BJ (cell line): ENCODE results near the gene EIF4E1B. TPM values are rescaled to one million over a fixed set of nuclear protein-coding genes. Genes with fewer than 3 reads are reported as not detected.

Source experiments
- CTCF ChIA-PET: fragments of 350-600 bp; formaldehyde crosslinking; extraction: SDS; loops from one replicate; lab custom pipeline; 2021; ENCODE audit warnings: antibody characterized with exemption, inconsistent platforms; lab: Yijun Ruan, JAX
- POLR2A ChIA-PET: fragments of 300-600 bp; sonication (Branson Sonifier 250); formaldehyde crosslinking; extraction: SDS; loops from one replicate; lab custom pipeline; 2021; ENCODE audit warnings: antibody characterized with exemption; lab: Charles Lee
- DNase-seq: peaks from one replicate; pipeline ENCODE4 v3.0.0-alpha.2; 2011; ENCODE audit warnings: low read depth
- H3K27me3 ChIP-seq: 2 replicates; pipeline ENCODE4 v1.6.0; 2011; ENCODE audit warnings: low read length; ENCODE audit not compliant: control insufficient read depth, insufficient read depth
- H3K36me3 ChIP-seq: 2 replicates; pipeline ENCODE4 v1.5.1; 2011; ENCODE audit warnings: low read length; ENCODE audit not compliant: control insufficient read depth, insufficient read depth
- H3K4me3 ChIP-seq: 2 replicates; pipeline ENCODE4 v1.5.1; 2011; ENCODE audit warnings: low read depth, mild to moderate bottlenecking, control low read depth, low read length
- polyA plus RNA-seq: library from polyadenylated mRNA; depleted of rRNA; stranded (reverse); fragments of >200 nt; gene quantifications from 2 replicates; pipeline ENCODE4 v1.2.3, GENCODE V29; 2011
- TF ChIP-seq, protein P1 (sequence below): IDR thresholded peaks from 2 replicates; pipeline ENCODE4 v1.5.1; 2011; ENCODE audit warnings: low read depth, mild to moderate bottlenecking, control low read depth, inconsistent platforms, low read length, moderate library complexity; ENCODE audit not compliant: insufficient read depth

EIF4E1B gene
- polyA plus RNA-seq, 1 experiment = not detected

DNA sequence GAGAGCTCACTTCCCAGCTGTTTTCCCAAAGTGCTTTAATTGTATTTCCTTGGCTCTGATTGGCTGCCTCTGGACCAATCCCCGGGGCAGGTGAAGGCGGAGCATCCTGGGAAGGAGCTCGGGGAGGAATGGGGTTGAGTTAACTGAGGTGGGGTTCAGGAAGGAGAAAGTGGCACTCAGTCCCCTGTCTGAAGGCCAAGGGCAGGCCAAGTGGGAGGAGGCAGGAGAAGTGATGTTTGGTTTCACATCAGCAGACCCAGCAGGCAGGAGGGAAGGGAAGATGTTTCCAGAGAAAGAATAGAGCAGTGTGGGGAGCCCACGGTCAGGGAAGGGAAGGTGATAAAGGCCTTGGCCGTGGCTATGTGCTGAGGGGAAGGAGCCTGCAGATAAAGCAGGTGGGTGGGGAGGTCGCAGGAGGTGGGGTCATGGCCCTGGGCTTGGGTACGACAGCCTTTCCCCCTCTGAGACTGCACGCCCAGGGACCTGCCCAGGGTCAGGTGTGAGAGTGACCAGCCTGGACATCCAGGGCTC is 19.9 kb downstream of the EIF4E1B start:
- no peak overlapping the region for H3K4me3 ChIP-seq
- ChIA-PET CTCF (interaction anchor here (0.6 to 7.4 kb wide), 2 partner anchors 9 to 17 kb away, joined by 3 to 68 read pairs; no protein-coding TSS in a partner anchor), POLR2A (no interaction called here)
- peaks cover 8% of the 10 kb centered on the region; the same call in 1 of the 2 replicates for H3K36me3 ChIP-seq
- H3K27me3 ChIP-seq = no peaks in the 10 kb centered on the region
- TF ChIP-seq, protein P1, sequence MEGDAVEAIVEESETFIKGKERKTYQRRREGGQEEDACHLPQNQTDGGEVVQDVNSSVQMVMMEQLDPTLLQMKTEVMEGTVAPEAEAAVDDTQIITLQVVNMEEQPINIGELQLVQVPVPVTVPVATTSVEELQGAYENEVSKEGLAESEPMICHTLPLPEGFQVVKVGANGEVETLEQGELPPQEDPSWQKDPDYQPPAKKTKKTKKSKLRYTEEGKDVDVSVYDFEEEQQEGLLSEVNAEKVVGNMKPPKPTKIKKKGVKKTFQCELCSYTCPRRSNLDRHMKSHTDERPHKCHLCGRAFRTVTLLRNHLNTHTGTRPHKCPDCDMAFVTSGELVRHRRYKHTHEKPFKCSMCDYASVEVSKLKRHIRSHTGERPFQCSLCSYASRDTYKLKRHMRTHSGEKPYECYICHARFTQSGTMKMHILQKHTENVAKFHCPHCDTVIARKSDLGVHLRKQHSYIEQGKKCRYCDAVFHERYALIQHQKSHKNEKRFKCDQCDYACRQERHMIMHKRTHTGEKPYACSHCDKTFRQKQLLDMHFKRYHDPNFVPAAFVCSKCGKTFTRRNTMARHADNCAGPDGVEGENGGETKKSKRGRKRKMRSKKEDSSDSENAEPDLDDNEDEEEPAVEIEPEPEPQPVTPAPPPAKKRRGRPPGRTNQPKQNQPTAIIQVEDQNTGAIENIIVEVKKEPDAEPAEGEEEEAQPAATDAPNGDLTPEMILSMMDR = no peak
- DNase-seq = no peak

DNA sequence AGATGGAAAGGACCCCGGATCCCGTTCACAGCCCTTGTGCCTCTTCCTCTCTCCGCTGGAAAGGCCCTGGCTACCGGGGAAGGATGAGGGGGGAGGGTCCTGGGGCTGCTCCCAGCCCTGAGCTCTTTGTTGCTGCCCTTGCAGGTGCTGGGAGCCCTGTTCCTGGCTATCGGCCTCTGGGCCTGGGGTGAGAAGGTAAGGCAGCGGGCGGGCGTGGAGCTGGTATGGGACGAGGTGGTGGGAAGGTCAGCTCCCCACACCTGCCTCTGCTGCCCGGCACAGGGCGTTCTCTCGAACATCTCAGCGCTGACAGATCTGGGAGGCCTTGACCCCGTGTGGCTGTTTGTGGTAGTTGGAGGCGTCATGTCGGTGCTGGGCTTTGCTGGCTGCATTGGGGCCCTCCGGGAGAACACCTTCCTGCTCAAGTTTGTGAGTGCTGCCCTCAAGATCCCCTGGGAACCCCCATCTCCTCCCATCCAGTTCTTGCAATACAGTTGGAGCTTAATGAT is 21.1 kb downstream of the EIF4E1B start:
- Histone ChIP-seq H3K4me3 (no peak overlapping the region), H3K27me3 (no peaks in the 10 kb centered on the region), H3K36me3 (peaks cover 8% of the 10 kb centered on the region; the same call in 1 of the 2 replicates)
- DNase-seq = no peak
- POLR2A ChIA-PET = no interaction called here
- CTCF ChIA-PET = interaction anchor here (1.0 to 7.4 kb wide), 2 partner anchors 8 to 143 kb away, joined by 3 to 68 read pairs; no protein-coding TSS in a partner anchor
- TF ChIP-seq, protein P1 = no peak

DNA sequence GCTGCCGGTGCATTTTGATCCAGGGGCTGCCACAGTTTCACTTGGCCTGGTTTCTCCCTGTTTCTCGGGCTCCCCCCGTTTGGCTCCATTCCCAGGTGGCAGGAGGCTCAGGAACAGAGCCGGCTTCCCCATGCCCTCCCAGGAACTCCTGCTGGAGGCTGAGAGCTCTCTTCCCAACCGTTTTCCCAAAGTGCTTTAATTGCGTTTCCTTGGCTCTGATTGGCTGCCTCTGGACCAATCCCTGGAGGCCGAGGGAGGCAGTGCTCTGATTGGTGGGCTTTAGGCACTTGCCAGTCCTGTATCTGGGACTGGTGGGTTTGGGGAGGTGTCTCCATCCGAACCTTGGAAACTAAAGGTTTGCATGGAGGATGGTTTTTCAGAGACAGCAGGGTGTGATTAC is 21.7 kb downstream of the EIF4E1B start:
- ChIA-PET POLR2A (no interaction called here), CTCF (interaction anchor here (1.0 to 7.4 kb wide), 2 partner anchors 7 to 143 kb away, joined by 3 to 68 read pairs; no protein-coding TSS in a partner anchor)
- no peak for DNase-seq
- TF ChIP-seq, protein P1 = no peak
- Histone ChIP-seq H3K4me3 (no peak overlapping the region), H3K36me3 (peaks cover 10% of the 10 kb centered on the region), H3K27me3 (no peaks in the 10 kb centered on the region)

DNA sequence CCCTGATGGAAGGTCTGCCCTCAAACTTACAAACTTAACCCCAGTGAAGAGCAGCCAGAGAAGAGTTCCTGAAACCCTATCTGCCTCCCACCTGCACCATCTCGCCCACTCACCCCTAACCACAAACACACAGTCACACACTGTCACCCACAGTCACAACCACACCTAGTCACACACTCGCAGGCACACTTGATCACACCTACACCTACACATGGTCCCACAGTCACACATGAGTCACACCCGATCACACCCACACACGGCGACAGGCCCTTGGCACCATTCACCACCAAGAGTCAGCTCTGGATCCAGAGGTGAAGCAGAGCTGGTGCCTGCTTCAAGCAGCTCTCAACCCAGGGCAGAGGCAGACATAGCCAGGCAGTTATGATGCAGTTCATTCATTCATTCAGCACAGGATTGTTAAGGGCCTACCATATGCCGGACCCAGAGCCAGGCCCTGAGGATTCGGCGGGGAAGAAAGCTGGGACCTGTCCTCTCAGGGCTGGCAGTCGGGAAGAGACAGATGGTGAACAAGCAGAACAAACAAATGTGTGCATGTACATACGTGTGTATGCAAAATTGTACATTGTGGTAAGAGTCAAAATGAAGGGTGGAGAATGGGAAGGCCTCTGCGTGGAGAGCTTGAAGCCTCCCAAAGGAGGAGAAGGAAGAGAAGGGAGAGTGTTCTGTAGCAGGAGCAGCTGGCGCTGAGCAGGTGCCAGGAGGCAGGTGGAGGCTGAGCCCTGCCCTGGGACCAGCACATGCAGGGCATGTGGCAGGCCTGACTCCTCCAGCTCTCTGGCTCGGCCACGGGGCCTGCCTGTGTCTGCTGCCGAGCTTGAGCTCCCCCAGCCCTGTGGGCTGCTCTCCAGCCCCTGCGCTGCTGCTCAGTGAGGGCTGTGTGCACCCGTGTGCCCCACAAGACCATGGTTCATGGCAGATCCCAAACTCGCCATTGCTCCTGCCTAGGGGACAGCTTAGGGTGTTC is 23.2 kb downstream of the EIF4E1B start:
- DNase-seq = no peak
- TF ChIP-seq, protein P1 = no peak
- ChIA-PET CTCF (interaction anchor here (1.0 to 1.1 kb wide), 2 partner anchors 14 to 460 kb away, joined by 3 to 4 read pairs; no protein-coding TSS in a partner anchor), POLR2A (no interaction called here)
- Histone ChIP-seq H3K4me3 (no peak overlapping the region), H3K27me3 (no peaks in the 10 kb centered on the region), H3K36me3 (peaks cover 11% of the 10 kb centered on the region)

DNA sequence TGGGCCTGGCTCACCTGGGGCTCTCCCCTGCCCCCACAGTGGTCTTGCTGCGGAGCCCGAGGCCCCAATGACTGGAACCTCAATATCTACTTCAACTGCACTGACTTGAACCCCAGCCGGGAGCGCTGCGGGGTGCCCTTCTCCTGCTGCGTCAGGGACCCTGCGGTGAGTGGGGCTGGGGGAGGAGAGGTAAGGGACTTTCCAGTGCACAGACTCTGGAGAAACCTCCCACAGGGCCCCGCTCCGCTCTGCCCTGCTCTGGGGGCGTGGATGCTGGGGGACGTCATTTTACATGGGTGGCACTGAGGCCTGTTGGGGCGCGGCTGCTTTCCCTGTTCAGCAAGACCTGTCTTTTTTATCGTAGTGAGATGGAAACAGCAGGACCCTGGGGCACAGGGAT is 24.4 kb downstream of the EIF4E1B start:
- DNase-seq = no peak
- CTCF ChIA-PET = no interaction called here
- TF ChIP-seq, protein P1 = no peak
- POLR2A ChIA-PET = no interaction called here
- peaks cover 11% of the 10 kb centered on the region for H3K36me3 ChIP-seq
- no peaks in the 10 kb centered on the region for H3K27me3 ChIP-seq
- no peak overlapping the region for H3K4me3 ChIP-seq
